ENCODE measurements around the gene CDHR3.

GRCh38 chr7:105945848-105946247 lies 17.2 kb upstream of the CDHR3 start:
- TF ChIP-seq CTCF (conservative IDR thresholded peaks at IDR 0.05; ENCODE audit: low read length) (no peak), EZH2phosphoT487 (IDR thresholded peaks at IDR 0.05; ENCODE audit: borderline replicate concordance) (no peak)

Measured in Loucy (cell line).